HG02798 (cell line): ENCODE data around the gene ANKLE1.
"Not testable (repeated sequence)": the region's sequence is repeated elsewhere in the genome, so short reads cannot be mapped to it uniquely, and the experiment has no call there.

Experiments
- ATAC-seq: cut with Tn5 transposase; IDR thresholded peaks from one replicate; pipeline ENCODE4 v1.9.1; 2021; ENCODE audit warnings: mild to moderate bottlenecking; ENCODE audit not compliant: unreplicated experiment, poor library complexity

The ANKLE1 gene

DNA sequence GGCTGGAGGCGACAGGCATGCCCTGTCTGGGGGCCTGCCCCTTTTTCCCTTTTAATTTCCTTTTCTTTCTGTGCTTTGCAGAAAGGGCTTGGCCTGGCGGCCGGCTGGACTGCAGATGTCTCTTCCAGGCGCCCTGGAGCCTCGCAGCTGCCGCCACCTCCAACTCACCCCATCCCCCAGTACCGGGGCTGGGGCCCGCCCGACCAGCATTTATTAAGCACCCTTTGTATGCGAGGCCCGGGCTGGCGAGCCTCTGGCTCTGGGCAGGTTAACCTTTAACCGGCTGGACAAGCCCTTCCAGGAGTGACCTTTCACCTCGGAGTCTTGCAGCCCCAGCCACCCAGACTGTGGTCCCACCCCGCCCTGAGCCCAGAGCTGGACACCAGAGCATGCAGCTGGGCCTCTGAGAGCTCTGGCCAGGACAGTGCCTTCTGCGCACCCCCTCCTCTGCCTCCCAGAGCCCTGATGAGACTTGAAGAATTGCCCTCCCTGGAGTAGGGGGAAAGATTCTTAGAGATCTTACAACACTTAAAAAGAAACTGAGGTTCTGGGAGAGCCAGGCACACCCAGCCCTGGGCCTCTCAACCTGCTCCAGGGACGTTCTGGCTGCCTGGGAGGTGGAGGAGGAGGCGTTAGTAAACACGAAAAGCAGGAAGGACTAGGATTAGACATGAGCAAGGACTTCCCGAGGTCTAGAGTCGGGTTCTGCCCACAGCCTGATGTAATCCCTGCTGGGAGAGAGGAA, 34.8 kb upstream of the ANKLE1 start:
- ATAC-seq = no peak

DNA sequence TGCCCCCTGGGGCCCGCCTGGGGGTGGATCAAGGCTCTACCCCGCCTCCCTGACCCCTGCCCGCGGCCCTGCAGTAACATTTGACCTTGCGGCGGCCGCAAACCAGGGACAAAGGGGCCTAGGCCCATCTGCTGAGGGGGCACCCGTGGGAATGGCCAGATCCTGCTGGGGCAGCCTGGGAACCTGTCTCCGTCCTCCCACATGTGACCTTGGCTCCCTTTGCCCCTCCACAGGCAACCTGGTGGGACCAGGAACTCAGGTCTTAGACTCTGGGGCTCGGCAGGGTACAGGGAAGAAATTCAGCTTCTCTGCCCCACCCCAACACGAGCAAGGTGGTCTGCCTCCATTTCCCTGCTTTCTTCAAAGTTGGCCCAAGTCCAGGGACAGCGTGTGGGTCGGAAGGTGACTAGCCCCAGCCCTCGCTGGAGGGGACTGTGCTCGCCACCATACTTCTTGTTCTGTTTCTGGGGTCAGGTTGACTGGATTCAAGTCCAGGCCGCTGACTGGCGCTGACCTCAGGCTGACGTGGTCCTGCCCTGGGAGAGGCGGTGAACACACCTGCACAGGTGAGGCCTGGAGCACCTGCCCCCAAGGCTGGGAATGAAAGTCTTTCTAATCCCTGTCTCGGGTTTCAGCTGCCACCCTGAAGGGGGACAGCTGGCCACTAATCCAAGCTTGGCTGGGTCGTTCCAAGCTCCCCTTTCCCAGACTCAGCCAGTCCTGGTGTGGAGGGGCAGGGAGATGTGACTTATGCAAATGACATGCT, 33.5 kb upstream of the ANKLE1 start:
- no peak for ATAC-seq

DNA sequence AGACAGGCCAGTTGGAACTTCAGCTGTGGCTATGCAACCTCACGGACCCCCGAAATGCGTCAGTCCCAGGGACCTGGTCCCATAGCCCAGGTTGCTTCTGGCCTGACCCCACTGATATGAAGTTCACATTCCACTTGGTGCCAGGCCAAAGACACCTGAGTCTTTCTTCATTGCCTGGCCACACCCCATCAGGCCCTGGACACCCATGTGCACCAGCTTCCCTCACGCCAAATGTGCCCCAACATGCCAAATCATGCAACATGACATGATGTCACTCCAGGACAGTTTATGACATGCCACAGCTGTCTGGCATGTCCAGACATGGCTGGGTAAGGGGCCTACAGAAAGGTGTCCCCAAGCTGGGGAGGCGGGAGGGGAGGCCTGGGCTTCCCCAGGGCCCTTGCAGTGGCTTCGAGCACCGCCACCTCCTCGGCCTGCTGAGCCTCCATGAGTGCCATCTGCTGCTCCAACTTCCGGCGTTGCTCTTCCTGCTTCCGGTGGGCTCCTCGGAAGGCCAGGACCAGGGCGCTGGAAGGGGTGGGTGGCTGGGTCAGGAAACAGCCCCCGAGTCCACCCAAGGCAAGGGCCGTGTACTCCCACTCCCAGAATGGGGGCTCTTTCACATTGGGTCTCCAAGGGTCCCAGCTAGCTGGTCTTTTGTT, 31.7 kb upstream of the ANKLE1 start:
- ATAC-seq = no peak

DNA sequence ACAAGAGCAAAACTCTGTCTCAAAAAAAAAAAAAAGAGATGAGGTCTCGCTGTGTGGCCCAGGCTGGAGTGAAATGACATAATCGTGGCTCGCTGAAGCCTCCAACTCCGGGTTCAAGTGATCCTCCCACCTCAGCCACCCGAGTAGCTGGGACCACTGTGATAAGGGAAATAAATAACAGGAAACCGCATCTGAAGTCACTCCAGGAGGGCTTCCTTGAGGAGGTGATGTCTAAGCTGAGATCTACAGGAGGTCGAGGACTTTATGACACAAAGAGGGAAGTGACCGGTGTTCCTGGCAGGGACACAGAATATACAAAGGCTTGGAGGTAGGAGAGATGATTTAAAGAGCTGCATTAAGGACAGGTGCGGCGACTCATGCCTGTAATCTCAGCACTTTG, 27.1 kb upstream of the ANKLE1 start:
- no peak for ATAC-seq

GRCh38 chr19:17255150-17255621, 26.5 kb upstream of the ANKLE1 start:
- no peak for ATAC-seq

GRCh38 chr19:17256130-17256529, 25.6 kb upstream of the ANKLE1 start:
- ATAC-seq = no peak

GRCh38 chr19:17259118-17259780, 22.5 kb upstream of the ANKLE1 start:
- no peak for ATAC-seq

DNA sequence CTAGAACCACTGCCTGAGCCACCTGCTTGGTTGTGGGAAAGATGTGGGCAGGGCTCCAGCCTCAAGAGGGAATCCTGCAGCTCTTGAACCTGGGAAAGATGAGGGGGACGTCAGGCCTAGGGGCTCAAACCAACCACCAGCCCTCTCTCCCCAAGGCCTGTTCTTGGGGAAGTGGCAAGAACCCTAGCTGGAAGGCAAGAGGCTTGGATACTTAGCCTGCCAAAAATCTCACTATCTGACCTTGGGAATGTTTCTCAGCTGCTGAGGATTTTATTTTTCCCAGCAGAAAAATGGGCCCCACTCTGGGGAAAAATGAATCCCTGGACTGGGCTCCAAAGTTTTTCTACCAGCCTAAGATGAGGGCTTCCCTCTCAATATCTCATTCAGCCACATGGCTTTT, 21.8 kb upstream of the ANKLE1 start:
- no peak for ATAC-seq

DNA sequence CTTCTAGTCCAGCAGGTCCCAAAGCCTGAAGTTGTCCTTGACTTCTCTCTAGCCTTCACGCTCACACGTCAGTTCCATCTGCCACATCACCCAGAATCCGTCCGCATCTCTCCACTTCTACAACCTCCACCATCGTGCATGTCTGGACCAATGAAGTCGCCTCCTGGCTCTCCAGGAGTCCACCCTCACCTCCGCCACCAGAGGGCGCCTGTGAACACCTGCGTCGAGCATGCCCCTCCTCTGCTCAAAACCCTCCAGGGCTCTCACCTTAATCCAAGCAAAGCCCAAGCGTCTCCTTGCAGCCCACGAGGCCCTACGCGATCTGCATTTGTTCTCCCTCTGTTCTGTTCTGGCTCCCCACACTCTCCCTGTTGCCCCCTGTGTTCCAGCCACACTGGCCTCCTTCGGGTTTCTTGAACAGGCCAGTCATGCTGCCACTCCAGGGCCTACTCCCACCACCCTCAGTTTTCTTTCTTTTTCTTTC, 20.8 kb upstream of the ANKLE1 start:
- ATAC-seq = peak; percentile 85

- no peak for ATAC-seq
Measured at GRCh38 chr19:17262557-17262956, 19.1 kb upstream of the ANKLE1 start.

- no peak for ATAC-seq
Measured at GRCh38 chr19:17263712-17264640, 17.7 kb upstream of the ANKLE1 start.

GRCh38 chr19:17264641-17264979, 17.1 kb upstream of the ANKLE1 start, which contains the start of gene USHBP1:
TSS of gene USHBP1 (minus strand) at chr19:17264745. CDS start at chr19:17264299, 446 bp downstream.
- ATAC-seq = no peak

DNA sequence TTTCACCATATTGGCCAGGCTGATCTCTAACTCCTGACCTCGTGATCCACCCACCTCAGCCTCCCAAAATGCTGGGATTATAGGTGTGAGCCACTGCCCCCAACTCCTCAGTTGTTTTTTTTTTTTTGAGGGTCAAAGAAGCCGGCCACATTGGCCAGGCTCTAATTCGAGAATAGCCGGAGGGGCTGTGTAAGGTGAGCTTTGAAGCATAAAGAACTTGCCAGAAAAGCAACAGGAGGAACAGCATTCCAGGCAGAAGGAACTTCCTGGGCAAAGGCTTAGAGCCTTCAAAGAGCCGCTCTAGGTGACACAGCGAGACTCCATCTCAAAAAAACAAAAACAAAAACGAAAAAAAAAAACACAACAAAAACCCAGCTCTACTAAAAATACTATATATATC, 15.7 kb upstream of the ANKLE1 start:
- no peak for ATAC-seq

- ATAC-seq = no peak
Measured at GRCh38 chr19:17266589-17266974, 15.1 kb upstream of the ANKLE1 start.

DNA sequence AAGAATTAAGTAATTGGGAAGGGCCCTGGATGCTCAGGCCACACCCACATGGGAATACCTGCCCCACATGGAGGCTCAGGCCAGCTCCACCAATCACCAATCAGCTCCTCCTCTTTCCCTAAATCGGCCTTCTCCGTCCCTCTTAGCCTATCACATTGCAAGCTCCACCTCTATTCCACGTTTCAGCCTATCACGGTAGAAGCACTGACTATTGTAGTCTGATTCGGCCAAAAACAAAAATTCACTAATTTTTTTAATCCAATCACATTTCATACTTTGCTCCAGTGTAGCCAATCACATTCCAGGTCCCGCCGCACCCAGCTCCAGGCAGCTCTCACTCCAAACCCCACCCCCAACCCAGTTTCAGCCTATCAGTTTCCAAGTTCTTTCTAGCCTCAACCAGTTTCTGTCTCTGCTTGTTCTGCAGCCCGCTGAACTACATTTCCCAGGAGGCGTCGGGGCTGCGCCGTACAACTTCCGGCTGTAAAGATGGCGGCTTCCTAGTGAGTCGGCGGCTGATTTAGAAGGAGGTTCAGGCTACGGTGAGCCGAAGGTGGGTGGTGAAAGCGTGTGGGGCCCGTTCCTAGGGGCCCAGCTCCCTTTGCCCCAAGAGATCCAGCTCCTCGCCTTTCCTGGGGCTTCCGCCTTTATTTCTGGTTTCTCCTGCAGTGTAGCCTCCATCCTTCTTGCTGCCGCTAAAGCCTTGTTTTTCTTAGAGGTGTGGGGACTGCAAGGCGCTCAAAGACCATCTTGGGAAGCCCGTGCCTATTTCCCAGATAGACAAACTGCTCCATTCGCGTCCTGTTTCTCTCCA, 14.5 kb upstream of the ANKLE1 start, which contains the start of gene BABAM1:
Gene BABAM1, plus strand, starts transcription at position 469 of the 814 bp plus-strand sequence. CDS start 1,364 bp downstream, outside the sequence.
- ATAC-seq = peak; percentile 94

- ATAC-seq = no peak
Measured at GRCh38 chr19:17268754-17269153, 12.9 kb upstream of the ANKLE1 start.

DNA sequence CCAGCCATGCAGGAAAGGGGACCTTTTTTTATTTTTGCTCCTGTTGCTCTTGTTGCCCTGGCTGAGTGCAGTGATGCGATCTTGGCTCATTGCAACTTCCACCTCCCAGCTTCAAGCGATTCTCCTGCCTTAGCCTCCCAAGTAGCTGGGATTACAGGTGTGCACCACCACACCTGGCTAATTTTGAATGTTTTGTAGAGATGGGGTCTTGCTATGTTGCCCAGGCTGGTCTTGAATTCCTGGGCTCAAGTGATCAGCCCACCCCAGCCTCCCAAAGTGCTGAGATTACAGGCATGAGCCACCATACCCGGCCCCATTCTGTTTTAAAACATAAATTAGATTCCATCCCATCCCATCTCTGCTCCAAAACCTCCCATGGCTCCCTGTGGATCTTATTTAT, 6.8 kb upstream of the ANKLE1 start:
- not testable (repeated sequence) for ATAC-seq

GRCh38 chr19:17275441-17276175, 6.1 kb upstream of the ANKLE1 start:
- no peak for ATAC-seq
